Putamen (tissue), 1 donor: Measurements from ENCODE around the gene ZNF32.

Experiments used
- DNase-seq: peaks from one replicate; pipeline ENCODE4 v3.0.0-alpha.2; 2016; ENCODE audit warnings: low spot score

The ZNF32 gene

GRCh38 chr10:43648398-43649184, at the start of gene ZNF32:
Gene ZNF32 (minus strand): TSS chr10:43648881. CDS start chr10:43646133, 2,748 bp downstream.
- DNase-seq = peak; percentile 90

- DNase-seq = no peak
Observed at GRCh38 chr10:43698156-43698555, 49.5 kb upstream of the ZNF32 start.

- DNase-seq = no peak
Observed at GRCh38 chr10:43696909-43697483, 48.3 kb upstream of the ZNF32 start.

- no peak for DNase-seq
Observed at GRCh38 chr10:43695730-43696129, 47.0 kb upstream of the ZNF32 start.

- no peak for DNase-seq
Observed at GRCh38 chr10:43695321-43695720, 46.6 kb upstream of the ZNF32 start.

GRCh38 chr10:43694526-43694925, 45.8 kb upstream of the ZNF32 start:
- no peak for DNase-seq

- no peak for DNase-seq
Observed at GRCh38 chr10:43693602-43694001, 44.9 kb upstream of the ZNF32 start.

- DNase-seq = no peak
Observed at GRCh38 chr10:43692051-43692825, 43.6 kb upstream of the ZNF32 start.

GRCh38 chr10:43691485-43691884, 42.8 kb upstream of the ZNF32 start:
- no peak for DNase-seq

GRCh38 chr10:43689955-43690771, 41.5 kb upstream of the ZNF32 start:
- peak; percentile 69 for DNase-seq

GRCh38 chr10:43689618-43689954, 40.9 kb upstream of the ZNF32 start:
- no peak for DNase-seq

- DNase-seq = no peak
Observed at GRCh38 chr10:43689007-43689491, 40.4 kb upstream of the ZNF32 start.

GRCh38 chr10:43688348-43688892, 39.7 kb upstream of the ZNF32 start:
- no peak for DNase-seq

GRCh38 chr10:43687373-43687772, 38.7 kb upstream of the ZNF32 start:
- no peak for DNase-seq

GRCh38 chr10:43686414-43686813, 37.7 kb upstream of the ZNF32 start:
- DNase-seq = no peak

- DNase-seq = no peak
Observed at GRCh38 chr10:43685744-43686143, 37.1 kb upstream of the ZNF32 start.

GRCh38 chr10:43684292-43684559, 35.5 kb upstream of the ZNF32 start:
- DNase-seq = no peak

GRCh38 chr10:43683451-43684291, 35.0 kb upstream of the ZNF32 start:
- no peak for DNase-seq

- no peak for DNase-seq
Observed at GRCh38 chr10:43682956-43683355, 34.3 kb upstream of the ZNF32 start.

- no peak for DNase-seq
Observed at GRCh38 chr10:43681721-43682120, 33.0 kb upstream of the ZNF32 start.

GRCh38 chr10:43681220-43681619, 32.5 kb upstream of the ZNF32 start:
- DNase-seq = no peak
